ENCODE measurements around the gene SFTA2. TPM values are rescaled to one million over a fixed set of nuclear protein-coding genes. Genes with fewer than 3 reads are reported as not detected.
"Not testable (repeated sequence)": the region's sequence is repeated elsewhere in the genome, so short reads cannot be mapped to it uniquely, and the experiment has no call there.

Gene SFTA2
- total RNA-seq, 1 experiment from 2014 or later = not detected

GRCh38 chr6:30908700-30909099 is 23.3 kb downstream of the SFTA2 start:
- Histone ChIP-seq H3K9me2 (ENCODE audit: insufficient read depth) (no peaks in the 10 kb centered on the region), H3K4me3 (replicated peaks in 1 of 2; ENCODE audit: low read depth in 1 of 2, low read length in 2 of 2) (peak overlapping the region; percentile 99), H3K4me1 (ENCODE audit: control insufficient read depth in 1 of 2, insufficient read depth in 2 of 2, low read length in 2 of 2) (peaks cover 11 to 23% of the 10 kb centered on the region in 2 experiments; a peak in 3 of 4 replicates), H3K4me2 (ENCODE audit: low read length) (peak overlapping the region; percentile 94), H3K9ac (ENCODE audit: low read length) (peak overlapping the region; percentile 93), H3K27ac (ENCODE audit: low read depth, low read length) (peak overlapping the region; percentile 58), H4K20me1 (ENCODE audit: insufficient read depth) (no peaks in the 10 kb centered on the region), H3K79me2 (ENCODE audit: insufficient read depth, low read length) (peaks cover 15% of the 10 kb centered on the region), H3K27me3 (ENCODE audit: insufficient read depth, low read length) (no peaks in the 10 kb centered on the region), H2AFZ (ENCODE audit: low read depth, low read length, poor library complexity, severe bottlenecking) (no peak overlapping the region), H3K9me3 (ENCODE audit: control insufficient read depth in 1 of 2, insufficient read depth in 1 of 2, low read depth in 1 of 2, low read length in 2 of 2) (no peaks in the 10 kb centered on the region), H3K36me3 (ENCODE audit: control insufficient read depth in 1 of 2, insufficient read depth in 2 of 2, low read length in 2 of 2) (peaks cover 15 to 36% of the 10 kb centered on the region in 2 experiments; a peak in 3 of 4 replicates)
- TF ChIP-seq ZFX (IDR thresholded peaks at IDR 0.05) = no peak
- TF ChIP-seq SRF (IDR thresholded peaks at IDR 0.05; ENCODE audit: low read depth) = no peak
- ATAC-seq = no peak
- no peak for DNase-seq (ENCODE audit: low read depth, low spot score)
- RAD21 ChIA-PET (ENCODE audit: low non-redundant PET in 1 of 2, low total read pairs in 2 of 2, uncharacterized antibody in 2 of 2, unreplicated experiment in 2 of 2) = no interaction called here
- POLR2A ChIA-PET = no interaction called here
- BruUV-seq (replicated peaks) = TSS peak; percentile 46
- CTCF ChIA-PET = interaction anchor here (1.3 kb wide), 1 partner anchor 10 kb away, joined by 4 read pairs; no protein-coding TSS in a partner anchor
- intact Hi-C loops (cut with micrococcal nuclease) = loop anchor here (2.0 kb wide), 1 partner anchor 24 kb away; the partner anchor contains the start of gene DDR1

- no peaks in the 10 kb centered on the region for H4K20me1 ChIP-seq (ENCODE audit: insufficient read depth)
- BruUV-seq (replicated peaks) = no TSS peak
- H3K79me2 ChIP-seq (ENCODE audit: insufficient read depth, low read length) = peaks cover 15% of the 10 kb centered on the region
- no peak within 1 kb of the TSS for H2AFZ ChIP-seq (ENCODE audit: low read depth, low read length, poor library complexity, severe bottlenecking)
- DNase-seq (ENCODE audit: low read depth, low spot score) = peak; percentile 99
- peak within 1 kb of the TSS; percentile 99 for H3K4me3 ChIP-seq (replicated peaks in 1 of 2; ENCODE audit: low read depth in 1 of 2, low read length in 2 of 2)
- no peaks in the 10 kb centered on the region for H3K9me3 ChIP-seq (ENCODE audit: control insufficient read depth in 1 of 2, insufficient read depth in 1 of 2, low read depth in 1 of 2, low read length in 2 of 2)
- intact Hi-C loops (cut with micrococcal nuclease) = loop anchor here (2.0 kb wide), 1 partner anchor 23 kb away; the partner anchor contains the start of gene DDR1
- peaks cover 8 to 16% of the 10 kb centered on the region in 2 experiments; a peak in 3 of 4 replicates for H3K4me1 ChIP-seq (ENCODE audit: control insufficient read depth in 1 of 2, insufficient read depth in 2 of 2, low read length in 2 of 2)
- H3K27ac ChIP-seq (ENCODE audit: low read depth, low read length) = peak within 1 kb of the TSS; percentile 58
- TF ChIP-seq POLR2A (IDR thresholded peaks at IDR 0.05; ENCODE audit: borderline replicate concordance, extremely low read depth, insufficient read depth, insufficient read length) (no peak), POLR2AphosphoS5 (IDR thresholded peaks at IDR 0.05; ENCODE audit: low read depth, low read length) (peak; percentile 51), EZH2 (IDR thresholded peaks at IDR 0.05) (no peak), TCF7L2 (IDR thresholded peaks at IDR 0.05; ENCODE audit: borderline replicate concordance, extremely low read depth, insufficient read depth, insufficient read length) (peak; percentile 85), ELF1 (IDR thresholded peaks at IDR 0.05; ENCODE audit: borderline replicate concordance, low read depth) (no peak), YY1 (IDR thresholded peaks at IDR 0.05; ENCODE audit: extremely low read depth, insufficient replicate concordance, low read depth, low read length) (peak; percentile 5)
- peak within 1 kb of the TSS; percentile 93 for H3K9ac ChIP-seq (ENCODE audit: low read length)
- RAD21 ChIA-PET (ENCODE audit: low non-redundant PET in 1 of 2, low total read pairs in 2 of 2, uncharacterized antibody in 2 of 2, unreplicated experiment in 2 of 2) = interaction anchor here in 1 of 2 experiments (0.8 to 1.0 kb wide), 2 partner anchors 24 to 207 kb away, joined by 3 to 9 read pairs; partner anchors contain the start of gene DDR1
- POLR2A ChIA-PET = interaction anchor here (0.7 to 1.6 kb wide), 7 partner anchors 11 to 172 kb away, joined by 3 to 6 read pairs (median 3); no protein-coding TSS in a partner anchor
- H3K4me2 ChIP-seq (ENCODE audit: low read length) = peak within 1 kb of the TSS; percentile 94
- no peaks in the 10 kb centered on the region for H3K27me3 ChIP-seq (ENCODE audit: insufficient read depth, low read length)
- no peaks in the 10 kb centered on the region for H3K9me2 ChIP-seq (ENCODE audit: insufficient read depth)
- CTCF ChIA-PET = interaction anchor here (1.0 to 2.7 kb wide), 4 partner anchors 10 to 179 kb away, joined by 3 to 10 read pairs (median 4); no protein-coding TSS in a partner anchor
- H3K36me3 ChIP-seq (ENCODE audit: control insufficient read depth in 1 of 2, insufficient read depth in 2 of 2, low read length in 2 of 2) = peaks cover 15 to 30% of the 10 kb centered on the region in 2 experiments; a peak in 3 of 4 replicates
- ATAC-seq = peak; percentile 96
Observed at GRCh38 chr6:30907758-30908591, 24.0 kb downstream of the SFTA2 start, which contains the start of gene GTF2H4. Gene GTF2H4, plus strand, starts transcription at chr6:30908207.

GRCh38 chr6:30907290-30907757 is 24.6 kb downstream of the SFTA2 start:
- Histone ChIP-seq H3K36me3 (ENCODE audit: control insufficient read depth in 1 of 2, insufficient read depth in 2 of 2, low read length in 2 of 2) (peaks cover 15 to 23% of the 10 kb centered on the region in 2 experiments; a peak in 3 of 4 replicates), H3K4me3 (replicated peaks in 1 of 2; ENCODE audit: low read depth in 1 of 2, low read length in 2 of 2) (peak overlapping the region; percentile 99), H3K4me1 (ENCODE audit: control insufficient read depth in 1 of 2, insufficient read depth in 2 of 2, low read length in 2 of 2) (peaks cover 8 to 16% of the 10 kb centered on the region in 2 experiments; a peak in 3 of 4 replicates), H3K79me2 (ENCODE audit: insufficient read depth, low read length) (peaks cover 15% of the 10 kb centered on the region), H3K9ac (ENCODE audit: low read length) (peak overlapping the region; percentile 93), H3K4me2 (ENCODE audit: low read length) (peak overlapping the region; percentile 94), H3K27ac (ENCODE audit: low read depth, low read length) (peak overlapping the region; percentile 45; the same call in 1 of the 2 replicates)
- H3K27me3 ChIP-seq (ENCODE audit: insufficient read depth, low read length); H3K9me3 ChIP-seq (ENCODE audit: control insufficient read depth in 1 of 2, insufficient read depth in 1 of 2, low read depth in 1 of 2, low read length in 2 of 2); H2AFZ ChIP-seq (ENCODE audit: low read depth, low read length, poor library complexity, severe bottlenecking); ATAC-seq; H4K20me1 ChIP-seq (ENCODE audit: insufficient read depth); intact Hi-C loops (cut with micrococcal nuclease); H3K9me2 ChIP-seq (ENCODE audit: insufficient read depth); DNase-seq (ENCODE audit: low read depth, low spot score): not testable (repeated sequence)
- RAD21 ChIA-PET (ENCODE audit: low non-redundant PET in 1 of 2, low total read pairs in 2 of 2, uncharacterized antibody in 2 of 2, unreplicated experiment in 2 of 2) = interaction anchor here (0.8 to 1.0 kb wide), 3 partner anchors 24 to 208 kb away, joined by 3 to 9 read pairs (median 3); partner anchors contain the start of gene DDR1 (in 1 of the 2)
- POLR2A ChIA-PET = interaction anchor here (0.7 to 1.6 kb wide), 8 partner anchors 11 to 172 kb away, joined by 3 to 6 read pairs (median 3); no protein-coding TSS in a partner anchor
- CTCF ChIA-PET = interaction anchor here (1.0 to 2.7 kb wide), 5 partner anchors 11 to 180 kb away, joined by 3 to 10 read pairs (median 5); no protein-coding TSS in a partner anchor
- BruUV-seq (replicated peaks) = TSS peak; percentile 38
